ENCODE measurements around the gene HOOK2. TPM values are rescaled to one million over a fixed set of nuclear protein-coding genes. Genes with fewer than 3 reads are reported as not detected.

HOOK2 gene
- total and polyA plus RNA-seq, 2 of the 13 experiments (the other 11 are each of a cell fraction or from before 2014, with no cell fraction given) = 9.2 to 12.9 TPM

- 0 out of 2 replicates have a peak, but pooled peaks have one; percentile 11 for TF ChIP-seq SALL1 (CRISPR knock-in tag; IDR thresholded peaks at IDR 0.05)
- peak; percentile 72 for TF ChIP-seq ZBTB33 (CRISPR knock-in tag; IDR thresholded peaks at IDR 0.05)
- peak; percentile 67; the same call in 1 of the 2 replicates for TF ChIP-seq IRF2 (CRISPR knock-in tag; IDR thresholded peaks at IDR 0.05)
- no peak for TF ChIP-seq ZNF33A (CRISPR knock-in tag; IDR thresholded peaks at IDR 0.05; ENCODE audit: borderline replicate concordance)
- TF ChIP-seq NFE2L1 (CRISPR knock-in tag; IDR thresholded peaks at IDR 0.05; ENCODE audit: borderline replicate concordance) = no peak
- TF ChIP-seq ZNF740 (CRISPR knock-in tag; IDR thresholded peaks at IDR 0.05) = 0 out of 2 replicates have a peak, but pooled peaks have one; percentile 49
- peak; percentile 60; the same call in 1 of the 2 replicates for TF ChIP-seq SPEN (CRISPR knock-in tag; IDR thresholded peaks at IDR 0.05; ENCODE audit: low read depth)
- 0 out of 2 replicates have a peak, but pooled peaks have one; percentile 27 for TF ChIP-seq YEATS2 (CRISPR knock-in tag; IDR thresholded peaks at IDR 0.05; ENCODE audit: borderline replicate concordance)
- no peak for TF ChIP-seq ZBTB40 (IDR thresholded peaks at IDR 0.05)
- TF ChIP-seq ZBTB40 (CRISPR knock-in tag; IDR thresholded peaks at IDR 0.05) = no peak
- peak; percentile 17; the same call in 1 of the 2 replicates for TF ChIP-seq ZNF501 (CRISPR knock-in tag; IDR thresholded peaks at IDR 0.05)
- TF ChIP-seq KDM2A (CRISPR knock-in tag; IDR thresholded peaks at IDR 0.05; ENCODE audit: borderline replicate concordance, low read depth) = peak; percentile 93
- TF ChIP-seq ZBTB49 (CRISPR knock-in tag; IDR thresholded peaks at IDR 0.05; ENCODE audit: borderline replicate concordance) = no peak
These were observed 21.1 kb upstream of the HOOK2 start (continued) for GRCh38 chr19:12796146-12797071.

Data from HepG2 (cell line).